Suprapubic skin (tissue), 4 donors: Measurements from ENCODE around the gene DSCAML1.

ENCODE experiments used
- CTCF ChIP-seq, 2 donors: fragments of 200-600 bp in 1 of 2; fragments of 450-650 bp in 1 of 2; sonication (generic) in 1 of 2; IDR thresholded peaks; one replicate each; pipeline ENCODE4 v1.5.1; 2016 to 2019; ENCODE audit warnings: antibody characterized with exemption in 2 of 2, mild to moderate bottlenecking in 1 of 2, moderate library complexity in 1 of 2
- EP300 ChIP-seq: sonication (generic); formaldehyde crosslinking; IDR thresholded peaks from one replicate; pipeline ENCODE4 v1.6.1; 2017; ENCODE audit warnings: antibody characterized with exemption
- POLR2AphosphoS5 ChIP-seq, 3 donors: sonication (generic); formaldehyde crosslinking; IDR thresholded peaks; one replicate each; pipeline ENCODE4 v1.6.1; 2017; ENCODE audit warnings: antibody characterized with exemption in 3 of 3

- TF ChIP-seq CTCF (IDR thresholded peaks at IDR 0.05), result no peak
- no peak for TF ChIP-seq POLR2AphosphoS5 (IDR thresholded peaks at IDR 0.05)
- no peak for TF ChIP-seq EP300
These were observed 355.7 kb downstream of the DSCAML1 start for GRCh38 chr11:117441146-117441975.
